ENCODE measurements around the gene ISOC2.
A peak's percentile ranks its signal among the peaks of the same experiment; 100 is the strongest.

ISOC2 gene

DNA sequence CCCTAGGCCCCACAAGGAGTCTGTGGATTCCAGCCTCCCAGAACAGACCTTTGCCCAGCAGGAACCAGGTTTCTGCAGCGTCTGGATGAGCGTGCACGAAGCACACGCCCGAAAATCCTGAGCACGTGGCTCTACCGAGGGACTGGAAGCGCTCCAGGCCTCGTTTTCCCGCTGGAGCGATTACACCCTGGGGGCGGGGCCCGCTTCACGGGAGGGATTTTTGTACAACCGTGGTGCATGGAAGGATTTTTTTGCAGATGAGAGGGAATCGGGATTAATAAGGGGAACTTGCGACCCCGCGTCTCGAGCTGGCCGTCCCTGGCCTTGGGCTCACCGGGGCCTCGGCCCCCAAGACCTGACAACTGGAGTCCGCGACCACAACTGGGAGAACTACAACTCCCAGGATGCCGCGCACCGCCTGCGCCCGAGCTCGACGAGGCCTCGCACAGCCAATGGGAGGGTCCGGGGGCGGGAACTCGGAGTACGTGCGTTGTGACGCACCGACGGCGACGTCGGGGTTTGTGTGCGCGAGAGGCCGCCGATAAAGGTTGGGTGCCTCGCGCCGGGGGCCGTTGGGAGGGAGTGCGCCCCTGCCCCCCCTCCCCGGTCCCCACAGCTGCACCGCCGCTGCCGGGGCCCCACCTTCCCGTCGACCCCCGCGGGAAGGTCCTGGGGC lies 14.8 kb upstream of the ISOC2 start, which contains the start of gene ZNF628:
ZNF628 (plus strand) TSS at position 518 of the 676 bp plus-strand sequence. CDS start 3,294 bp downstream, outside the sequence.
- peak; percentile 93 to 99 (median 96) for DNase-seq

DNA sequence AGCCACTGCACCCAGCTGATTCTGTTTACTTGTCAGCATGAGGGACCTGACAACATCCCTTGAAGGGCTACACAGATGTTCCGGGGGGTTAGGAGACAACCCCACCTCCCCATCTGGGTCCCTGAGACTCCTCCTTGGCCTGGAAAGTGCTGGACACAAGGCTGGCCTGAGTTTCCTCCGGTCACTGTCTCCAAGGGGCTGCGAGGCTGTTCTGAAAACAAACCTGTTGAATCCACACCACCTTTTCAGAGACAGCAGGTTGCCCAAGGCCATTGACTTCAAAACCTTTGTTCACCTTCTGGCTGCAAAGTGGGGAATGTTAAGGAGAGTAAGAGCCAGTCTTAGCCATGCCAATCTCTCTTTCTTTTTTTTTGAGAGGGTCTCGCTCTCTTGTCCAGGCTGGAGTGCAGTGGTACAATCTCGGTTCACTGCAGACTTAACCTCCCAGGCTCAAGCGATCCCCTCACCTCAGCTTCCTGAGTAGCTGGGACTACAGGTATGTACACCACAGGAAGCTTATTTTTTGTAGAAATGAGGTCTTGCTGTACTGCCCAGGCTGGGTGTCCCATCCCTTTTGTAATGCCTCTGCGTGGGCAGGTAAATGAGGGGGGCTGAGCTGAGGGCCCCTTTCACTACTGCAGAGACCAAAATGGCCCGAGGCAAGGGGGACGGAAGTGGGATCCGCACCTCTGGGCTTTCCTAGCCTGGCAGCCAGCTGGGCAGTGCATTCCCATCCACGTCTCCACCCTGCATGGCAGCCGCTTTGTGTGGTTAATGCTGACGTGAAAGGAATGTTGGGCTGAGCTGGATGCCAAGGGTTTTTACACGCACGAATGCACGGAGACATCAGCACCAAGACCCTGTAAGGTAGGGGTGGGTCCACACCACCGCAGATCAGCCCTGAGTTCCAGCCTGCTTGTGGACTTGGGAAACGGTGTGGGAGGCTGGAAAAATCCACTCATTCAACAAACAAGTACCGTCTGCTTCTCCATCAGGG lies 13.1 kb upstream of the ISOC2 start:
- no peak for DNase-seq

DNA sequence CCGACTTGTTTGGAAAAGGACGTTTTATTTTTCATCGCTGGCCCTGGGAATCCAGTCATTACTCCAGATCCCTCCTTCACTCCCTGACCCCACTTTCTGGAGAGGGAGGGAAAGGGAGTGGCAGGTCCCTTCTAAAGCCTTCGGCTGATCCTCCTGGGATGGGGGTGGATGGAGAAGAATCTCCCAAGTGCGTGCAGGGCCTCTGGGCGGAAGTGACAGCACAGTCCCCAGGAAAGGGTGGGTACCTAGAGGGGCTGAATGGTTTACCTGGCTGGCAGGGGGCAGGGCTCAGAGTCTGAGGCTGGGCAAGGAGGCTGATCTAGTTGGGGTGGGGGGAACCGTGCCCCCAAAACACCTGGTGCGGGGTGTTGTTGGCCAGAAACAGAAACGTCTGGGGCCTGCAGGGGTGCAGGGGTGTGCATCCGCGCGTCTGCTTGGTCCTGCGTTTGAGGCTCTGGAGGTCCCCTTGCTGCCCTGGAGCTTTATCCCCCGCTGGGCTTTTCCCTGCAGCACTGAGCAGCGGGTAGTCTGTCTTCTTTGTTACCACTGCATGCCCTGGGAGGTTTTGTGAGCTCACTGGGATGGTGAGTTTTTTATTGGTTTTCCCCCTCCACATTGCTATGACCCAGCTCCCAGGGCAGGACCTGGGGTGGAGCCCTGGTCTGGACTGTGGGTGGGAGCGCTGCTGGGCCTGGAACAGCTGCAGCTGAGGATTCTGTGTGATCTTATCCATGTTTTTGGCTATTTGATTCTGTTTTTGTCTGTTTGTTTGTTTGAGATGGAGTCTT lies 12.0 kb upstream of the ISOC2 start:
- DNase-seq: no peak

GRCh38 chr19:55472463-55472862 lies 11.0 kb upstream of the ISOC2 start:
- no peak for DNase-seq

- DNase-seq: no peak
Measured at GRCh38 chr19:55471266-55471665, 9.8 kb upstream of the ISOC2 start.

DNA sequence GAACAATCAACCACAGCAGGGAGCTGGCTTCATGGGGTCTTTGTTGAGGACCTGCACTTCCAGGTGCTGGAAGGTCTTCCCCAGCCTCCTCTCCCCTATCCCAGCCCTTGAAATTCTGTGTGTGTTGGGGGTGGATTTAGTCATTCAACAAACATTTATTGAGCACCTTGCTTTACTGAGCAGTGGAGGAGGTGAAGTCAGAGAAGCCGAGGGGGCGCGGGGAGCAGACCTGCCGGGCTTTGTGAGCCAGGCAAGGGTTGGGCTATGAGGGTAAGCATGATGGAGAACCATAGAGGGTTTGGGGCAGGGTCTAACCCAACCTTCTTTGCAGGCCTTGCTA lies 6.6 kb upstream of the ISOC2 start:
- no peak for DNase-seq

DNA sequence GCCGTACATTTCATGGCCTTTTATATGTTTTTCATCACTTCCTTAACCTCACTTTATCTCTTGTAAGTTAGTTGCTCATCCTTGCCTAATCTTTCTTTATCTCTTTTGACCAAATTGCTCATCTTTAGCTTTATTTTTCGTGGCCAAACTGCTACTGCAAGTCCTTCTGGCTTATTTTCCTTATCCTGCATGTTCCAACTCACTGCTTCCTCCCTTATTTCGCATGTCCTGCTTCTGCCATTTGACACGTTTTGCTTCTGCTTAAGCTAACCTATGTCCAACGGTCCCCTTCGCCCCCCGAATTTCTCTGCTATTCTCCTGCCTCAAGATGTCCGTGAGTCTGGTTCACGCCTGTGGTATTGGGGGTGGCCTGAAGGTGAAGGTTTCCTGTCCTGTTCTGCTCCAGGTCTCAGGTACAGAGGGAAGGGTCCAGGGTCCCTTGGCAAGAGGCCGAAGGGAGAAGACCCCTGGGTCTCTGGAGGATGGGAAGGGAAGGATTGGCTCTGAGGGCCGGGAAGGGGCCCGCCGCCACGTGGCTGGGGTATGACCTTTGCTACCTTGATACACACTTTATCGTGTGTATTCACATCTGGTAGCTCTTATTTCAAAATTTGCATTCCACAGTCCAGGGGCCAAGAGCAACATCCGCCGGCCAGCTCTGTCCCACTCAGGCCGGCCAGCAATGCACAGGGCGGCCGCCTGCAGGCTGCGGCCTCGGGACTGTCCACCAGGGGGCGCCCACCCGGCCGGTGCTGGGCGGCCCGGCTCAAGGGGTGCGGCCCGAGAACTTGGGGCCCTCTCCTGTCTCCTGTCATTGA lies 6.0 kb upstream of the ISOC2 start:
- peak; percentile 42 to 68 (median 58) for DNase-seq

- no peak for DNase-seq
Measured at GRCh38 chr19:55466241-55466614, 4.8 kb upstream of the ISOC2 start.

GRCh38 chr19:55465460-55466240 lies 4.2 kb upstream of the ISOC2 start:
- no peak for DNase-seq

DNA sequence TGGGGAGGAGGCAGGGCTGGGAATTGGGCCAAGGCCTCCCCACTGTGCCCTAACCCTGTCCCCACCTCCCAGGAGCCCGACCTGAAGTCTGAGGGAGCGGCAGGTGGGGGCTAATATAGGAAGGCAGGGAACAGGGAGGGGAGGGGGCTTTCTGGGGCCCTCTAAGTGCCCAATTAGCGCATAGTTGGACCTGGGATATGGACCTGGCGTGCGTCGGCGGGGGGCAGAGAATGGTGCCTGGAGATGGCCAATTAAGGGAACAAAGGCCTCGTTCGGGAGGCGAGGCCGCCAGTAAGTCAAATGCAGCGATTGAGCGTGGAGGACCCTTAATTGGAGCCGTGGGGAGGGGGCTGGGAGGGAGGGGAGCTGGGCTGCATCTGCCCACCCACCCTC lies 3.2 kb upstream of the ISOC2 start, which contains the start of gene C19orf85:
C19orf85 (minus strand) TSS at position 90 of the 393 bp plus-strand sequence. CDS start 197 bp downstream, outside the sequence.
- DNase-seq: no peak

DNA sequence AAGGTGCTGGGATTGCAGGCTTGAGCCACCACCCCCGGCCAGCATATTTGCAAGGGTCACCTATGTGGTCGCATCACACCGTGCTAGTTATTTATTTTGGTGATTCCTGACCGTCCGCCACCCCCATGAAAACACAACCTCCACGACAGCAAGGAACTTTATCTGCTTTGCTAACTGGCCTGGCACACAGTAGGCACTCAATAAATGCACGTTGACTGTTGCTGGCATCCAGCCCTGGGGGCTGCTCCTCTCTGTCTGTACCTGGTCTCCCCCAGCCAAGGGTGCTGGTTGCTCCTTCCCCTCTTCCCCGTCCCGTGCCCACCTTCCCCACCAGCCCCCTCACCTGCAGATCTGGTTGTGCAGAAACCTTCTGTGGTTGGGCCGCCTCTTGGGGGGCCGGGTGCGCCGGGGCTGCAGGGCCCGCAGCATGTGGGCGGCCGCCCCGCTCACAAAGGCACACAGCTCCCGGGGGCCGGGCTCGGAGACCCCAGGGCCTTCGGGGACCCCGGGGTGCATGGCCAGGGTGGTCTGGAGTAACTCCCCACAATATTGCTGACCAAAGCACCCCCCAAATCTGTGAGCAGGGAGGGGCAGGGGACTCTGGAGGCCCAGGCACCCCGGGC lies 2.7 kb upstream of the ISOC2 start:
- no peak for DNase-seq

- DNase-seq: no peak
Measured at GRCh38 chr19:55463583-55464031, 2.2 kb upstream of the ISOC2 start.

DNA sequence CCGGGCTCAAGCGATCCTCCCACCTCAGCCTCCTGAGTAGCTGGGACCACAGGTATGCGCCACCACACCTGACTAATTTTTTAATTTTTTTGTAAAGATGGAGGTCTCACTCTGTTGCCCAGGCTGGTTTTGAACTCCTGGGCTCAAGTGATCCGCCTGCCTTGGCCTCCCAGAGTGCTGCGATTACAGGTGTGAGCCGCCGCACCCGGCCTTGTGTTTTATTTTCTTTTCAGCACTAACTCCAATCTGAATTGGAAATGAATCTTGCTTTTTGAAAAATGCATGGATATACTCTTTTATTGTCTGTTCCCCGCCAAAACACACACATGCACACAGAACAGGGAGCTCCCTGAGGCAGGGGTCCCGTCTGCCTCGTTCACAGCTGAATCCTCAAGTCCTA lies 1.3 kb upstream of the ISOC2 start:
- DNase-seq: no peak

GRCh38 chr19:55461974-55462626 lies 658 bp upstream of the ISOC2 start:
- DNase-seq: no peak

DNA sequence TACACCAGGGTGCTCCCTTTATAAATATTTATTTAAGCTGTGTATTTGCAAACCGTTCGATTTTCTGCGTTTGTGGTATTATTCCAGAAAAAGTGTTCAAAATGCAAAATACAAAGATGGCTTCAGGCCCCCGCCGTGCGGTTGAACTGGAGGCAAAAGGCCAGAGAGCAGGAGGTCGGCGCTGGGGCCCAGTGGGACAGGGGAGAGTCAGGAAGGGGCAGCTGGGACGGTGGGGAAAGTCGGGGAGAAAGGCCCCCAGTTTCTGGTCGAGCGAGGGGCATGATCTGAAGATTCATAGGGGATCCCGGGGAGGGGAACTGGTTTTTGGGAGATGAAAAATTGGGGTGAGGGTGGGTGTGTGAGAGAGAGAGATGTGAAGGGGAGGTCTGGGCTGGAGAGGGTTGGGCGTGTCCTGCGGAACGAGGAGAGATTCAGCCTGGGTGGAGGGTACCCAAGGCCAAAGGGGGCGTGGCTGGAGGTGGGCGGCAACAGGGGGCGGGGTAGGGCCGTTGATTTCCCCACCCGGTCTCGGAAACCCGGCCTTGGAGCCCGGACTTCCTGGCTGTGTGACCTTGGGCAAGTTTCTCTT lies 678 bp downstream of the ISOC2 start:
- peak in 2 of 5 experiments; percentile 30 to 48 for DNase-seq

GRCh38 chr19:55459950-55460657 lies 1.3 kb downstream of the ISOC2 start:
- no peak for DNase-seq

GRCh38 chr19:55459551-55459949 lies 1.9 kb downstream of the ISOC2 start:
- no peak for DNase-seq

DNA sequence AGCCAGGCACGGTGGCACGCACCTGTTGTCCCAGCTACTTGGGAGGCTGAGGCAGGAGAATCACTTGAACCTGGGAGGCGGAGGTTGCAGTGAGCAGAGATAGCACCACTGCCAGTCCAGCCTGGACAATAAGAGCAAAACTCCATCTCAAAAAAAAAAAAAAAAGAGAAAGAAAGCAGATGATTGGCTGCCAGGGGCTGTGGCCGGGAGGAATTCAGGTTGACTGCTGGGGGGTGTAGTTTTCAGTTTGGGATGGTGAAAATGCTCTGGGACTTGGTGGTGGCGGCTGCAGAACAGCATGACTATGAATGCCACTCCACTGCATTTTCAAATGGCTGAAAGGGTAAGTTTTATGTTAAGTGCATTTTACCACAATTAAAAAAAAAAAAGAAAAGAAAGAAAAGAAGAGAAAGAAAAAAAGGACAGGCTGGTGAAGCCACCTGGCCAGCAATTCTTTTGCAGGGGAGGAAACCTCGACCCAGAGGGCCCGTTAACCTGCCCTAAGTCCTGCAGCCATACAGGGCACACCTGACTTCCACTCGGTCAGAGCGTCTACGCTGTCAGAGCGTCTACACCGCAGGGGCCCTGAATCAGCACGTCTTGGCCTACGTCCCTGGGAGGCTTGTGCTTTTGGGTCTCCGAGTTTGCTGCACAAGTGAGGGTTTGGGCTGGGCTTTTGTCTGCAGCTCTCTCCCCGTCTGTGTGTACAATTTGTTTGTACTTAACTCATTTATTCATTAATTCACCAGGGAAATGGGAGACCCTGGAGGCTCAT lies 3.6 kb downstream of the ISOC2 start:
- no peak for DNase-seq

Measured in T-helper 2 cell (primary cell).